GM06990 (cell line): ENCODE results near the gene APCS.

Source experiments
- DNase-seq: peaks from one replicate; pipeline ENCODE4 v3.0.0-alpha.2; 2011; ENCODE audit not compliant: insufficient read length; ENCODE audit errors: extremely low read depth
- H3K27me3 ChIP-seq: replicated peaks from 2 replicates; pipeline ENCODE4 v1.6.0; 2011; ENCODE audit warnings: low read length; ENCODE audit not compliant: control insufficient read depth, insufficient read depth
- H3K36me3 ChIP-seq: 2 replicates; pipeline ENCODE4 v1.5.1; 2011; ENCODE audit warnings: low read length; ENCODE audit not compliant: control insufficient read depth, insufficient read depth
- H3K4me3 ChIP-seq: replicated peaks from 2 replicates; pipeline ENCODE4 v1.5.1; 2011; ENCODE audit warnings: low read depth, mild to moderate bottlenecking, control low read depth, low read length
- TF ChIP-seq, protein P1 (sequence below): IDR thresholded peaks from 2 replicates; pipeline ENCODE4 v1.5.1; 2011; ENCODE audit warnings: low read length, control low read depth, mild to moderate bottlenecking, inconsistent platforms; ENCODE audit not compliant: insufficient read depth, poor library complexity, severe bottlenecking

Gene APCS

GRCh38 chr1:159560599-159560998, 27.0 kb upstream of the APCS start:
- DNase-seq, result no peak
- no peak overlapping the region for H3K4me3 ChIP-seq
- no peaks in the 10 kb centered on the region for H3K36me3 ChIP-seq
- no peaks in the 10 kb centered on the region for H3K27me3 ChIP-seq
- TF ChIP-seq, protein P1, sequence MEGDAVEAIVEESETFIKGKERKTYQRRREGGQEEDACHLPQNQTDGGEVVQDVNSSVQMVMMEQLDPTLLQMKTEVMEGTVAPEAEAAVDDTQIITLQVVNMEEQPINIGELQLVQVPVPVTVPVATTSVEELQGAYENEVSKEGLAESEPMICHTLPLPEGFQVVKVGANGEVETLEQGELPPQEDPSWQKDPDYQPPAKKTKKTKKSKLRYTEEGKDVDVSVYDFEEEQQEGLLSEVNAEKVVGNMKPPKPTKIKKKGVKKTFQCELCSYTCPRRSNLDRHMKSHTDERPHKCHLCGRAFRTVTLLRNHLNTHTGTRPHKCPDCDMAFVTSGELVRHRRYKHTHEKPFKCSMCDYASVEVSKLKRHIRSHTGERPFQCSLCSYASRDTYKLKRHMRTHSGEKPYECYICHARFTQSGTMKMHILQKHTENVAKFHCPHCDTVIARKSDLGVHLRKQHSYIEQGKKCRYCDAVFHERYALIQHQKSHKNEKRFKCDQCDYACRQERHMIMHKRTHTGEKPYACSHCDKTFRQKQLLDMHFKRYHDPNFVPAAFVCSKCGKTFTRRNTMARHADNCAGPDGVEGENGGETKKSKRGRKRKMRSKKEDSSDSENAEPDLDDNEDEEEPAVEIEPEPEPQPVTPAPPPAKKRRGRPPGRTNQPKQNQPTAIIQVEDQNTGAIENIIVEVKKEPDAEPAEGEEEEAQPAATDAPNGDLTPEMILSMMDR, result no peak

DNA sequence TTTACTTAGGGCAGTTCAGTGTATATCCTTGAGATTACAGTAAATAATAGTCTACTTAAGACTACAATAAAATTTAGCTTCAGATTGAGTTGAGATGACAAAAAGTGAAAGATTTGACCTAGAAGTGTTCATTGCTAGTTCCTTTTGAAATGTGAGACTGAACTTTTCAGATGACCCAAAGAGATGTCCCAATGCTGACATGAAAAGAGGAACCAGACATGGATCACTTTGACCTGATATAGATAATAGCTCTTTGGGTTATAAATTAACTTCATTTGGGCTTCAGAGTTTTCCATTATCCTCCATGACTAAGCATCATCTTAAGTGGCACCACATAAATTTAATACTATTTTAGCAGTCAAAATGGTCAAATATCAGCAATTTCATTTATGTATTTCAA, 26.1 kb upstream of the APCS start:
- H3K36me3 ChIP-seq, result no peaks in the 10 kb centered on the region
- no peak overlapping the region for H3K4me3 ChIP-seq
- TF ChIP-seq, protein P1, result no peak
- no peaks in the 10 kb centered on the region for H3K27me3 ChIP-seq
- no peak for DNase-seq

GRCh38 chr1:159562680-159563079, 24.9 kb upstream of the APCS start:
- DNase-seq, result no peak
- TF ChIP-seq, protein P1, result no peak
- Histone ChIP-seq H3K27me3 (no peaks in the 10 kb centered on the region), H3K36me3 (no peaks in the 10 kb centered on the region), H3K4me3 (no peak overlapping the region)

DNA sequence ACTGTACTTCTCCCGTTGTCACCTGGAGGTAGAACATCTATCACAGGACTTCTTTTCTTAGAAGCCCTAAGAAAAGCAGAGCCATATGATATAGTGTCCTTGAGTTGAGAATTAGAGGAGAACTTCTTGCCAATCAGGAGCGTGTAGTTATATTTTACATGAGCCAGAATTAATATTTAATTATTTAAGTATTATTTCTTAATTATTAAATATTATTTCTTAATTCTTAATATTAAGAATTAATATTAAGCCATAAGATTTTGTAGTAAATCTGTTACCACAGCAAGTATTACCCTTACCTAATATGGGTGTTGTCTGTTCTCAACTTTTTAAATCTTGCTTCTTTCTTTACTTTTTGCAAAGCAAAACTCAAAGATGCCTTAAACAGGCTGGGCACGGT, 10.2 kb upstream of the APCS start:
- H3K36me3 ChIP-seq, result no peaks in the 10 kb centered on the region
- no peak overlapping the region for H3K4me3 ChIP-seq
- DNase-seq, result no peak
- H3K27me3 ChIP-seq, result no peaks in the 10 kb centered on the region; the same call in 1 of the 2 replicates
- TF ChIP-seq, protein P1, result no peak

- TF ChIP-seq, protein P1, result no peak
- no peaks in the 10 kb centered on the region for H3K36me3 ChIP-seq
- no peaks in the 10 kb centered on the region; the same call in 1 of the 2 replicates for H3K27me3 ChIP-seq
- no peak for DNase-seq
- no peak overlapping the region for H3K4me3 ChIP-seq
Measured at GRCh38 chr1:159580340-159580739, 7.3 kb upstream of the APCS start.

DNA sequence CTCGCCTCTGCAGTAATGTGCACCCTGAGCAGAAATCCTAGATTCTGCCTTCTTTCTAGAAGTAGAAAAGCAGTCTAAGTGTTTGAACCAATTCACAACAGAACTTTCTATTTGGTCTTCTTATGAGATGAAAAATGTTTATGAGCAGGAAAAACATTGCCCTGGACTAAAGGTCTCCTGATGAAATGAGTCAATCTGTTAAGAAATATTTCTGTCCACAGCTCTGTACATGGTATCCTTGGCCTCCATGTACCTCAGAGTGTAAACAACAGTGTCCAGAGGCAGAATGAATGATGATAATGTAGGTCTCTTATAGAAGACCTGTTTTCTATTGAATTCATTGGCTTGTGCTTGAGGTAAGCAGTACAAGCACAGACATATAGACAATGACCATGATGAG, 6.2 kb upstream of the APCS start:
- no peaks in the 10 kb centered on the region; the same call in 1 of the 2 replicates for H3K27me3 ChIP-seq
- H3K4me3 ChIP-seq, result no peak overlapping the region
- DNase-seq, result no peak
- TF ChIP-seq, protein P1, result no peak
- H3K36me3 ChIP-seq, result no peaks in the 10 kb centered on the region
